G401.6 (cell line): ENCODE data around the gene TRIM2.

Experiments
- FAIRE-seq: peaks from 2 replicates; lab custom pipeline; 2012; peaks lifted over from hg19 to GRCh38; lab: Jason Lieb, UNC

TRIM2 gene

GRCh38 chr4:153384160-153384559 is 179.9 kb downstream of the TRIM2 start:
- FAIRE-seq = no peak

DNA sequence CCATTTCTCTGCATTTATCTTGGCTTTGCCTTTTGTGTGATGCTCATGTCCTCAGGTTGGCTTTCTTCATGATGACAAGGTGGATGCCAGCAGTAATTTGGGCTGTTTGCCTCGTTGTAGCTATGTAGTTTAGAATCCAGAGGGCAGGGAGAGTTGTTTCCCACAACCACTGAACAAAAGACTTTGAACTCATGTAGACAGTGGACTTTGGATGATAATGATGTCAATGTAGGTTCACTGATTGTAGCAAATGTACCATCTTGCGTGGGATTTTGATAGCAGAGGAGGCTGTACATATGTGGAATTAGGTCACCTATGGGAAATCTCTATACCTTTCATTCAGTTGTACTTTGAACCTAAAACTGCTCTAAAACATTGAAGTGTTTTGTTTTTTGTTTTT is 181.5 kb downstream of the TRIM2 start:
- no peak for FAIRE-seq

- FAIRE-seq = no peak
These were observed 183.7 kb downstream of the TRIM2 start for GRCh38 chr4:153387981-153388380.
